Measurements from ENCODE around the gene DHX9. TPM values are rescaled to one million over a fixed set of nuclear protein-coding genes. Genes with fewer than 3 reads are reported as not detected.

DHX9 gene
- total RNA-seq, 1 donor = 107 TPM

DNA sequence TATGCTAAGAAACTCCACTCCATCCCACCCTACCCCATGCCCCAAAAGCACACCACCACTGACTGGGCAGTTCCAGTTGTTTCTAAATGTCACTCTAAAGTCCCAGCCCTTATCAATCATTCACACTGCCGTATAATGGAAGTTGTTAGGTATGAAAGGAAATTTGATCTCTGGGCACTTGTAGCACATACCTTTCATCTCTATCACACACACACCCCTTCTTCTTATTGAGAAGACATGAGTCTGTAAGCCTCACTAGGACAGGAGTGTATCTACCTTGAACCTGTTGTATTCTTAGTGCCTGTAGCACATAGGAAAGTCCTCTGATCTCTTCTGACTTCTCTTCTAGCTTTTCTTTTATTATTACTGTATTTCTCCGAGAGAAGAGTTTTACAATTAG lies 22.3 kb upstream of the DHX9 start:
- Histone ChIP-seq H4K20me1 (ENCODE audit: insufficient read depth, low read length) (no peaks in the 10 kb centered on the region), H3K27me3 (ENCODE audit: insufficient read depth, low read length) (no peaks in the 10 kb centered on the region), H3K79me2 (ENCODE audit: insufficient read depth, low read length) (no peaks in the 10 kb centered on the region), H3K9me3 (ENCODE audit: low read depth, low read length) (no peaks in the 10 kb centered on the region), H3K4me1 (ENCODE audit: insufficient read depth, low read length) (no peaks in the 10 kb centered on the region), H3K36me3 (ENCODE audit: insufficient read depth, low read length) (no peaks in the 10 kb centered on the region), H3K4me2 (ENCODE audit: insufficient read depth, low read length) (no peak overlapping the region), H3K4me3 (ENCODE audit: insufficient read depth, low read length) (no peak overlapping the region), H3K27ac (ENCODE audit: low read depth, low read length) (no peak overlapping the region), H2AFZ (ENCODE audit: low read length) (no peak overlapping the region)
- TF ChIP-seq, protein P1, sequence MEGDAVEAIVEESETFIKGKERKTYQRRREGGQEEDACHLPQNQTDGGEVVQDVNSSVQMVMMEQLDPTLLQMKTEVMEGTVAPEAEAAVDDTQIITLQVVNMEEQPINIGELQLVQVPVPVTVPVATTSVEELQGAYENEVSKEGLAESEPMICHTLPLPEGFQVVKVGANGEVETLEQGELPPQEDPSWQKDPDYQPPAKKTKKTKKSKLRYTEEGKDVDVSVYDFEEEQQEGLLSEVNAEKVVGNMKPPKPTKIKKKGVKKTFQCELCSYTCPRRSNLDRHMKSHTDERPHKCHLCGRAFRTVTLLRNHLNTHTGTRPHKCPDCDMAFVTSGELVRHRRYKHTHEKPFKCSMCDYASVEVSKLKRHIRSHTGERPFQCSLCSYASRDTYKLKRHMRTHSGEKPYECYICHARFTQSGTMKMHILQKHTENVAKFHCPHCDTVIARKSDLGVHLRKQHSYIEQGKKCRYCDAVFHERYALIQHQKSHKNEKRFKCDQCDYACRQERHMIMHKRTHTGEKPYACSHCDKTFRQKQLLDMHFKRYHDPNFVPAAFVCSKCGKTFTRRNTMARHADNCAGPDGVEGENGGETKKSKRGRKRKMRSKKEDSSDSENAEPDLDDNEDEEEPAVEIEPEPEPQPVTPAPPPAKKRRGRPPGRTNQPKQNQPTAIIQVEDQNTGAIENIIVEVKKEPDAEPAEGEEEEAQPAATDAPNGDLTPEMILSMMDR (IDR thresholded peaks at IDR 0.05; ENCODE audit: extremely low read depth, low read depth, low read length) = no peak
- DNase-seq (ENCODE audit: insufficient read length, low spot score, missing footprints) = no peak

DNA sequence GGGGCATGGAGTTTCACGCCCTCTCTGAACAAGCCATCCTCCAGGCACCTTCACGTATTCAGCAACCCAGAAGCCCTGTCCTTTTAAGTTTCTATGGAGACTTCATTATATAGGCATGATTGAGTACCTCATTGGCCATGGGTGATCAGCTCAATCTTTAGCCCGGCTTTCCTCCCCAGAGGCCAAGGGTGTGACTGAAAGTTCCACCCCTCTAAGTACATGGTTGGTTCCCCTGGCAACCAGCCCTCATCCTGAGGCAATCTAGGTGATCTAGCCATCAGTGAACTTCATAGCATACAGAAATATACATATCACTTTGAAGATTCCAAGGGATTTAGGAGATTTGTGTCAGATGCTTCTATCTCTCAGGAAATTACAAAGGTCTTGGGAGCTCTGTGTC lies 21.3 kb upstream of the DHX9 start:
- Histone ChIP-seq H4K20me1 (ENCODE audit: insufficient read depth, low read length) (no peaks in the 10 kb centered on the region), H3K36me3 (ENCODE audit: insufficient read depth, low read length) (no peaks in the 10 kb centered on the region), H3K27me3 (ENCODE audit: insufficient read depth, low read length) (no peaks in the 10 kb centered on the region), H3K4me1 (ENCODE audit: insufficient read depth, low read length) (no peaks in the 10 kb centered on the region), H3K9me3 (ENCODE audit: low read depth, low read length) (no peaks in the 10 kb centered on the region), H3K27ac (ENCODE audit: low read depth, low read length) (no peak overlapping the region), H3K4me2 (ENCODE audit: insufficient read depth, low read length) (no peak overlapping the region), H3K4me3 (ENCODE audit: insufficient read depth, low read length) (no peak overlapping the region), H2AFZ (ENCODE audit: low read length) (no peak overlapping the region), H3K79me2 (ENCODE audit: insufficient read depth, low read length) (no peaks in the 10 kb centered on the region)
- TF ChIP-seq, protein P1 (IDR thresholded peaks at IDR 0.05; ENCODE audit: extremely low read depth, low read depth, low read length) = no peak
- DNase-seq (ENCODE audit: insufficient read length, low spot score, missing footprints) = no peak

DNA sequence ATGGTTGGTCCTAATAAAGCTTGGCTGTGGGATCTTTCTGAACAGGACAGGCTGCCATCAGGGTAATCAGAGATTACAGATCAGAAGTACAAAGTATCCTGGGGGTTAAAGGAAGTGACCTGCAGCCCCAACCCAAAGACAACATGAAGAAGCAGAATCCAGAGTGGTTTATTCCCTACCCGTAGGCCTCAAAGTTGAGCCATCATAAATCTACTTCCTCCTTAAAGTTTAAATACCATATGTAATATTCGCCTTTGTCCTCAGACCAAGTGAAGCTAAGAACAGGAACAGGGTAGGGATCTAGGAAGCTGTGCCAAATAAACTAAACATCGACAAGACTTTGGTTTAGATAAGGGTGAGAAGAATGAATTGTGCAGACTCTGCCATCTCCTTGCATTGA lies 15.9 kb upstream of the DHX9 start:
- no peaks in the 10 kb centered on the region for H4K20me1 ChIP-seq (ENCODE audit: insufficient read depth, low read length)
- no peak overlapping the region for H2AFZ ChIP-seq (ENCODE audit: low read length)
- no peak overlapping the region for H3K4me3 ChIP-seq (ENCODE audit: insufficient read depth, low read length)
- no peak overlapping the region for H3K27ac ChIP-seq (ENCODE audit: low read depth, low read length)
- TF ChIP-seq, protein P1 (IDR thresholded peaks at IDR 0.05; ENCODE audit: extremely low read depth, low read depth, low read length) = no peak
- H3K27me3 ChIP-seq (ENCODE audit: insufficient read depth, low read length) = no peaks in the 10 kb centered on the region
- no peaks in the 10 kb centered on the region for H3K4me1 ChIP-seq (ENCODE audit: insufficient read depth, low read length)
- H3K79me2 ChIP-seq (ENCODE audit: insufficient read depth, low read length) = no peaks in the 10 kb centered on the region
- H3K4me2 ChIP-seq (ENCODE audit: insufficient read depth, low read length) = no peak overlapping the region
- no peak for DNase-seq (ENCODE audit: insufficient read length, low spot score, missing footprints)
- H3K36me3 ChIP-seq (ENCODE audit: insufficient read depth, low read length) = no peaks in the 10 kb centered on the region
- H3K9me3 ChIP-seq (ENCODE audit: low read depth, low read length) = no peaks in the 10 kb centered on the region

DNA sequence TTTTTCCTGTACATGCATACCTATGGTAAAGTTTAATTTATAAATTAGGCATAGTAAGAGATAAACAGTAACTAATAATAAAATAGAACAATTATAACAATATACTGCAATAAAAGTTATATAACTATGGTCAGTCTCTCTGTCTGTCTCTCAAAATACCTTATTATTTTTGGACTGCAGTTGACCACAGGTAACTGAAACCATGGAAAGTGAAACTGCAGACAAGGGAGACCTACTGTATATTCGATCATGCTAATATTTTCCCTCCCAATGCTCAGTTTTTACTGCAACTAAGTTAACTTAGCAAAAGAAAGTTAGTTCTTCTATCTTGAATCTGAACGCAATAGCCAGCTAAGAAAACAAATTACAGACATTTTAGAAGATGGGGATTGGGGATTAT lies 12.3 kb upstream of the DHX9 start:
- DNase-seq (ENCODE audit: insufficient read length, low spot score, missing footprints) = no peak
- Histone ChIP-seq H3K27ac (ENCODE audit: low read depth, low read length) (no peak overlapping the region), H3K9me3 (ENCODE audit: low read depth, low read length) (no peaks in the 10 kb centered on the region), H3K79me2 (ENCODE audit: insufficient read depth, low read length) (no peaks in the 10 kb centered on the region), H3K36me3 (ENCODE audit: insufficient read depth, low read length) (no peaks in the 10 kb centered on the region), H3K4me1 (ENCODE audit: insufficient read depth, low read length) (no peaks in the 10 kb centered on the region), H2AFZ (ENCODE audit: low read length) (no peak overlapping the region), H3K4me3 (ENCODE audit: insufficient read depth, low read length) (no peak overlapping the region), H3K27me3 (ENCODE audit: insufficient read depth, low read length) (no peaks in the 10 kb centered on the region), H4K20me1 (ENCODE audit: insufficient read depth, low read length) (no peaks in the 10 kb centered on the region), H3K4me2 (ENCODE audit: insufficient read depth, low read length) (no peak overlapping the region)
- TF ChIP-seq, protein P1 (IDR thresholded peaks at IDR 0.05; ENCODE audit: extremely low read depth, low read depth, low read length) = no peak
